Glutamatergic neuron (in vitro differentiated cells): ENCODE data around the gene NBEAL2. TPM values are rescaled to one million over a fixed set of nuclear protein-coding genes. Genes with fewer than 3 reads are reported as not detected.

Source experiments
- DNase-seq: peaks from one replicate; pipeline ENCODE4 v3.0.0; 2022
- H3K27ac Mint-ChIP-seq: one replicate; pipeline ENCODE4 v1.8.0; 2020; ENCODE audit warnings: mild to moderate bottlenecking, mixed read lengths, inconsistent platforms; ENCODE audit not compliant: unreplicated experiment
- H3K27me3 Mint-ChIP-seq: one replicate; pipeline ENCODE4 v1.8.0; 2020; ENCODE audit warnings: mild to moderate bottlenecking, moderate library complexity, mixed read lengths, inconsistent platforms; ENCODE audit not compliant: unreplicated experiment
- H3K36me3 Mint-ChIP-seq: one replicate; pipeline ENCODE4 v1.8.0; 2020; ENCODE audit warnings: mild to moderate bottlenecking, mixed read lengths, inconsistent platforms; ENCODE audit not compliant: unreplicated experiment
- H3K4me1 Mint-ChIP-seq: one replicate; pipeline ENCODE4 v1.8.0; 2020; ENCODE audit warnings: mild to moderate bottlenecking, low read depth, mixed read lengths, inconsistent platforms; ENCODE audit not compliant: unreplicated experiment
- H3K4me3 Mint-ChIP-seq: one replicate; pipeline ENCODE4 v1.8.0; 2020; ENCODE audit warnings: mild to moderate bottlenecking, mixed read lengths, inconsistent platforms; ENCODE audit not compliant: unreplicated experiment
- H3K9me3 Mint-ChIP-seq: one replicate; pipeline ENCODE4 v1.8.0; 2020; ENCODE audit warnings: mild to moderate bottlenecking, moderate library complexity, mixed read lengths, inconsistent platforms; ENCODE audit not compliant: unreplicated experiment
- total RNA-seq: library from RNA; stranded (reverse); fragmentation: NEBNext Ultra II Directional; extraction: Animal tissue kit (Norgen Biotek cat#: 25700); gene quantifications from one replicate; pipeline ENCODE4 v1.2.1, GENCODE V29; 2021; ENCODE audit not compliant: unreplicated experiment
- TF ChIP-seq, protein P1 (sequence below): fragments of 200-600 bp; sonication (generic); IDR thresholded peaks from one replicate; pipeline ENCODE4 v1.5.0; 2021; ENCODE audit not compliant: partially characterized antibody, unreplicated experiment

The NBEAL2 gene
- total RNA-seq, 1 donor from 2014 or later: 38.0 TPM

DNA sequence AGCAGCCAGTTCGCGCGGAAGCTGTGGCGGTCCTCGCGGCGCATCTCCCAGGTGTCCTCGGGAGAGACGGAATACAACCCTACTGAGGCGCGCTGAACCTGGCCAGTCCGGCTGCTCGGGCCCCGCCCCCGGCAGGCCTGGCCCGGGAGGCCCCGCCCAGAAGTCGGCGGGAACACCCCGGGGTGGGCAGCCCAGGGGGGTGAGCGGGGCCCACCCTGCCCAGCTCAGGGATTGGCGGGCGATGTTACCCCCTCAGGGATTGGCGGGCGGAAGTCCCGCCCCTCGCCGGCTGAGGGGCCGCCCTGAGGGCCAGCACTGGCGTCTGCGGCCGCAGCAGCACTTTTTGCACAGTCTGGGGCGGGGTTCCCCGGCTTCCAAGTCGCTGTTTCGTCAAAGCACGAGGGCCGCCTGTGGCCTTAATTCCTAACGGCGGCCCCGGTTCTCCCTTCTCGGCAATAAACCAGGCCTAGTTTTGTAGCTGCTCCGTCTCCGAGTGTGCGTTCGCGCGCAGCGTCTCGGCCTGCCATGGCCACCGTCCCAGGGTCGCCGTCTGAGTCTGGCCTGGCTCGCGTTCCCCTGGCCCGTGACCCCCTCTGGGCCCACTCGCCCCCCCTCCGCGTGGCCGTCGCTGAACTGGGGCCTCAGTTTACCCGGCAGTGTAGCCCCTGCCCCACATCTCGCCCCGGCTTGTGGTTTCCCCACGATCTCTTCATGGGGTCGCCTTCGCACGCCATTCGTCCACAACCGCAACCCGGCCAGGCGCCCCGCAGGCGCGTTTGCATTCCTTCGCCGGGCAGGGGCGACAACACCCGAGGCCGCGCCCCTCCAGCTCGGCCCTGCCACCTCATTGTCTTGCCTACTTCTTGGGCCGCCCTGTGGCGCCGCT lies 30.0 kb downstream of the NBEAL2 start:
- no peak overlapping the region for H3K27ac Mint-ChIP-seq
- H3K36me3 Mint-ChIP-seq: peaks cover 6% of the 10 kb centered on the region
- peaks cover 5% of the 10 kb centered on the region for H3K9me3 Mint-ChIP-seq
- H3K4me3 Mint-ChIP-seq: peak overlapping the region; percentile 79
- DNase-seq: peak; percentile 83
- TF ChIP-seq, protein P1, sequence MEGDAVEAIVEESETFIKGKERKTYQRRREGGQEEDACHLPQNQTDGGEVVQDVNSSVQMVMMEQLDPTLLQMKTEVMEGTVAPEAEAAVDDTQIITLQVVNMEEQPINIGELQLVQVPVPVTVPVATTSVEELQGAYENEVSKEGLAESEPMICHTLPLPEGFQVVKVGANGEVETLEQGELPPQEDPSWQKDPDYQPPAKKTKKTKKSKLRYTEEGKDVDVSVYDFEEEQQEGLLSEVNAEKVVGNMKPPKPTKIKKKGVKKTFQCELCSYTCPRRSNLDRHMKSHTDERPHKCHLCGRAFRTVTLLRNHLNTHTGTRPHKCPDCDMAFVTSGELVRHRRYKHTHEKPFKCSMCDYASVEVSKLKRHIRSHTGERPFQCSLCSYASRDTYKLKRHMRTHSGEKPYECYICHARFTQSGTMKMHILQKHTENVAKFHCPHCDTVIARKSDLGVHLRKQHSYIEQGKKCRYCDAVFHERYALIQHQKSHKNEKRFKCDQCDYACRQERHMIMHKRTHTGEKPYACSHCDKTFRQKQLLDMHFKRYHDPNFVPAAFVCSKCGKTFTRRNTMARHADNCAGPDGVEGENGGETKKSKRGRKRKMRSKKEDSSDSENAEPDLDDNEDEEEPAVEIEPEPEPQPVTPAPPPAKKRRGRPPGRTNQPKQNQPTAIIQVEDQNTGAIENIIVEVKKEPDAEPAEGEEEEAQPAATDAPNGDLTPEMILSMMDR: no peak
- peaks cover 10% of the 10 kb centered on the region for H3K27me3 Mint-ChIP-seq
- peaks cover 2% of the 10 kb centered on the region for H3K4me1 Mint-ChIP-seq

- peaks cover 2% of the 10 kb centered on the region for H3K4me1 Mint-ChIP-seq
- peak overlapping the region; percentile 62 for H3K27ac Mint-ChIP-seq
- peaks cover 10% of the 10 kb centered on the region for H3K27me3 Mint-ChIP-seq
- H3K36me3 Mint-ChIP-seq: peaks cover 6% of the 10 kb centered on the region
- TF ChIP-seq, protein P1: no peak
- peak overlapping the region; percentile 79 for H3K4me3 Mint-ChIP-seq
- DNase-seq: no peak
- H3K9me3 Mint-ChIP-seq: peaks cover 5% of the 10 kb centered on the region
Measured at GRCh38 chr3:47010111-47010712, 30.7 kb downstream of the NBEAL2 start.

DNA sequence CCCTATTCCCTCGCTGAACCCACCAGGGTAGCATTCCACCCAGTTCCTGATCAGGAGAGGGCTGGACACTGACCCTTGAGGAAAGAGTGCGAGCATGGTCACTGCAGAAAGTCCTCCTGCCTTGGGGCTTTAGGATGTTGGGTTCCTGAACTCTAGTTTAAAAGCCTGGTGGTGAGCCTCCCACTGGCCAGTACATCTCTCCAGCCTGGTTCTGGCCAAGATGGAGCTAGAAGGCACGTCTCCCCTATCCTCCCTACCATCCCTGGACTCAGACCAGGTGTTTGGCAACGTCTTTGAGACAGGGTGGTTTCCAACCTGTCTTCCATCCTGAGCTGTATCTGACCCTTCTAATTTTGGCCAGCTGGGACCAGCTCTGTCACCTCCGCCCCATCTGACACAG lies 31.4 kb downstream of the NBEAL2 start:
- Mint-ChIP-seq H3K9me3 (peaks cover 5% of the 10 kb centered on the region), H3K4me3 (no peak overlapping the region), H3K4me1 (peaks cover 2% of the 10 kb centered on the region), H3K27ac (no peak overlapping the region), H3K36me3 (peaks cover 6% of the 10 kb centered on the region), H3K27me3 (peaks cover 10% of the 10 kb centered on the region)
- TF ChIP-seq, protein P1: no peak
- no peak for DNase-seq

DNA sequence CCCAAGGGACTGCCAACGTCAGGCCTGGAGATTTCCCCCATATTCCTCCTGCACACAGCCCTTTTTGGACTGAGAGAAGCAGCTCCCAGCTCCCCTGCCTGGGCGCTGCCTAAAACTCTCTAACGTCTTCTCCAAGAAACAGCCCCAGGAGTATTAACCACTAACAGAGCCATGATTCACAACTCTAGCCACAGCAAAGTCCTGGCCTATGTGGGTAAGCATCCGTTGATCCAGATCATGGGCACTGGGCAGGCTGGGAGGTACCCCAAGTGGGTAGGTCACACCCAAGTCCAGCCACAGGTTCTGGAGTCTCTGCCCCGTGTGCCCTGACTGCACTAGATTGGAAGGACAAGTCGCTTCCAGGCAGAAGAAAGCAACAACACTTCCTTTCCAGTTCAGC lies 31.9 kb downstream of the NBEAL2 start:
- Mint-ChIP-seq H3K36me3 (peaks cover 6% of the 10 kb centered on the region), H3K4me1 (peaks cover 2% of the 10 kb centered on the region), H3K9me3 (peaks cover 5% of the 10 kb centered on the region), H3K4me3 (no peak overlapping the region), H3K27ac (no peak overlapping the region), H3K27me3 (peaks cover 10% of the 10 kb centered on the region)
- no peak for DNase-seq
- TF ChIP-seq, protein P1: no peak
